Activated naive CD4-positive, alpha-beta T cell treated with anti-CD3 and anti-CD28 coated beads for 36 hours (primary cell): ENCODE data around the gene PDCL3. TPM values are rescaled to one million over a fixed set of nuclear protein-coding genes. Genes with fewer than 3 reads are reported as not detected.

Source experiments
- CTCF ChIA-PET: fragments of 350-600 bp; sonication (Branson Sonifier 250); formaldehyde crosslinking; loops from one replicate; lab custom pipeline; 2021; ENCODE audit warnings: antibody characterized with exemption; lab: Charles Lee
- DNase-seq: peaks from one replicate; pipeline ENCODE4 v3.0.0-alpha.2; 2020
- H3K27ac Mint-ChIP-seq: one replicate; pipeline ENCODE4 v1.8.0; 2021; ENCODE audit warnings: mild to moderate bottlenecking, mixed read lengths
- H3K27me3 Mint-ChIP-seq: one replicate; pipeline ENCODE4 v1.8.0; 2021; ENCODE audit warnings: low read depth, mixed read lengths
- H3K36me3 Mint-ChIP-seq: one replicate; pipeline ENCODE4 v1.8.0; 2021; ENCODE audit warnings: low read depth, mixed read lengths
- H3K4me1 Mint-ChIP-seq: one replicate; pipeline ENCODE4 v1.8.0; 2021; ENCODE audit warnings: low read depth, mixed read lengths
- H3K4me3 Mint-ChIP-seq: one replicate; pipeline ENCODE4 v1.8.0; 2021; ENCODE audit warnings: mild to moderate bottlenecking, moderate library complexity, mixed read lengths
- H3K9me3 Mint-ChIP-seq: one replicate; pipeline ENCODE4 v1.8.0; 2021; ENCODE audit warnings: mixed read lengths
- intact Hi-C: fragments of 100-400 bp; cut with micrococcal nuclease; formaldehyde crosslinking; loops from one replicate; pipeline ENCODE4 v1.15.1; 2023
- total RNA-seq, 2 experiments: library from RNA; stranded (reverse); gene quantifications; one replicate each; pipeline ENCODE4 v1.2.3, GENCODE V29; 2021

The PDCL3 gene
- total RNA-seq, 2 experiments from 2014 or later: 42.2 to 42.8 TPM

GRCh38 chr2:100599566-100599965 is 36.8 kb downstream of the PDCL3 start:
- Mint-ChIP-seq H3K9me3 (no peaks in the 10 kb centered on the region), H3K27me3 (no peaks in the 10 kb centered on the region), H3K27ac (no peak overlapping the region), H3K4me1 (peaks cover 10% of the 10 kb centered on the region), H3K4me3 (no peak overlapping the region), H3K36me3 (no peaks in the 10 kb centered on the region)
- CTCF ChIA-PET: interaction anchor here (1.8 kb wide), 1 partner anchor 10 kb away, joined by 5 read pairs; no protein-coding TSS in a partner anchor
- DNase-seq: no peak
- intact Hi-C loops: no loop called here

- intact Hi-C loops: no loop called here
- Mint-ChIP-seq H3K36me3 (no peaks in the 10 kb centered on the region), H3K4me1 (peaks cover 1% of the 10 kb centered on the region), H3K27ac (no peak overlapping the region), H3K9me3 (no peaks in the 10 kb centered on the region), H3K27me3 (no peaks in the 10 kb centered on the region), H3K4me3 (no peak overlapping the region)
- DNase-seq: no peak
- CTCF ChIA-PET: interaction anchor here (1.8 kb wide), 1 partner anchor 8 kb away, joined by 5 read pairs; no protein-coding TSS in a partner anchor
Measured at GRCh38 chr2:100601661-100602060, 38.9 kb downstream of the PDCL3 start.

GRCh38 chr2:100603414-100603813 is 40.6 kb downstream of the PDCL3 start:
- intact Hi-C loops: no loop called here
- DNase-seq: no peak
- Mint-ChIP-seq H3K4me3 (no peak overlapping the region), H3K9me3 (no peaks in the 10 kb centered on the region), H3K4me1 (peaks cover 1% of the 10 kb centered on the region), H3K36me3 (no peaks in the 10 kb centered on the region), H3K27ac (no peak overlapping the region), H3K27me3 (no peaks in the 10 kb centered on the region)
- CTCF ChIA-PET: interaction anchor here (0.6 to 1.5 kb wide), 4 partner anchors 23 to 409 kb away, joined by 3 to 4 read pairs (median 4); no protein-coding TSS in a partner anchor

GRCh38 chr2:100603948-100604633 is 41.3 kb downstream of the PDCL3 start:
- no peak for DNase-seq
- no peaks in the 10 kb centered on the region for H3K36me3 Mint-ChIP-seq
- no peaks in the 10 kb centered on the region for H3K9me3 Mint-ChIP-seq
- peaks cover 1% of the 10 kb centered on the region for H3K4me1 Mint-ChIP-seq
- no peaks in the 10 kb centered on the region for H3K27me3 Mint-ChIP-seq
- intact Hi-C loops: no loop called here
- H3K27ac Mint-ChIP-seq: no peak overlapping the region
- CTCF ChIA-PET: interaction anchor here (0.6 to 1.5 kb wide), 7 partner anchors 17 to 536 kb away, joined by 3 to 5 read pairs (median 3); no protein-coding TSS in a partner anchor
- no peak overlapping the region for H3K4me3 Mint-ChIP-seq

- intact Hi-C loops: loop anchor here (5.0 kb wide), 3 partner anchors 179 to 396 kb away; partner anchors contain the start of genes NPAS2 and RPL31
- Mint-ChIP-seq H3K27me3 (no peaks in the 10 kb centered on the region), H3K36me3 (no peaks in the 10 kb centered on the region), H3K4me3 (no peak overlapping the region), H3K27ac (no peak overlapping the region), H3K9me3 (no peaks in the 10 kb centered on the region), H3K4me1 (peaks cover 6% of the 10 kb centered on the region)
- DNase-seq: no peak
- CTCF ChIA-PET: interaction anchor here (0.6 to 2.5 kb wide), 16 partner anchors 11 to 626 kb away, joined by 3 to 10 read pairs (median 4); partner anchors contain the start of gene NPAS2
Measured at GRCh38 chr2:100606332-100606725, 43.5 kb downstream of the PDCL3 start.

GRCh38 chr2:100606726-100607343 is 44.0 kb downstream of the PDCL3 start:
- Mint-ChIP-seq H3K27ac (no peak overlapping the region), H3K4me1 (peaks cover 4% of the 10 kb centered on the region), H3K36me3 (no peaks in the 10 kb centered on the region), H3K9me3 (no peaks in the 10 kb centered on the region), H3K27me3 (no peaks in the 10 kb centered on the region), H3K4me3 (no peak overlapping the region)
- DNase-seq: peak; percentile 55
- intact Hi-C loops: loop anchor here (1.0 to 5.0 kb wide), 5 partner anchors 123 to 598 kb away; partner anchors contain the start of genes NPAS2 and RPL31
- CTCF ChIA-PET: interaction anchor here (0.6 to 3.9 kb wide), 22 partner anchors 9 to 625 kb away, joined by 3 to 41 read pairs (median 4); partner anchors contain the start of gene NPAS2

GRCh38 chr2:100610381-100610831 is 47.6 kb downstream of the PDCL3 start:
- no peak overlapping the region for H3K27ac Mint-ChIP-seq
- DNase-seq: peak; percentile 89
- peaks cover 4% of the 10 kb centered on the region for H3K4me1 Mint-ChIP-seq
- no peaks in the 10 kb centered on the region for H3K9me3 Mint-ChIP-seq
- no peaks in the 10 kb centered on the region for H3K36me3 Mint-ChIP-seq
- no peak overlapping the region for H3K4me3 Mint-ChIP-seq
- CTCF ChIA-PET: interaction anchor here (0.5 to 3.9 kb wide), 30 partner anchors 10 to 594 kb away, joined by 3 to 41 read pairs (median 4); partner anchors contain the start of gene PDCL3
- intact Hi-C loops: loop anchor here (1.0 to 2.0 kb wide), 2 partner anchors 375 to 542 kb away; no protein-coding TSS in a partner anchor
- no peaks in the 10 kb centered on the region for H3K27me3 Mint-ChIP-seq

GRCh38 chr2:100611079-100612029 is 48.6 kb downstream of the PDCL3 start:
- no peak for DNase-seq
- H3K36me3 Mint-ChIP-seq: no peaks in the 10 kb centered on the region
- intact Hi-C loops: loop anchor here (2.0 kb wide), 1 partner anchor 541 kb away; no protein-coding TSS in a partner anchor
- CTCF ChIA-PET: interaction anchor here (0.5 to 3.9 kb wide), 19 partner anchors 9 to 401 kb away, joined by 3 to 41 read pairs (median 4); no protein-coding TSS in a partner anchor
- H3K27ac Mint-ChIP-seq: no peak overlapping the region
- no peak overlapping the region for H3K4me3 Mint-ChIP-seq
- no peaks in the 10 kb centered on the region for H3K27me3 Mint-ChIP-seq
- H3K4me1 Mint-ChIP-seq: peaks cover 5% of the 10 kb centered on the region
- no peaks in the 10 kb centered on the region for H3K9me3 Mint-ChIP-seq

GRCh38 chr2:100612388-100613000 is 49.7 kb downstream of the PDCL3 start:
- Mint-ChIP-seq H3K4me3 (no peak overlapping the region), H3K9me3 (no peaks in the 10 kb centered on the region), H3K36me3 (no peaks in the 10 kb centered on the region), H3K27ac (no peak overlapping the region), H3K27me3 (no peaks in the 10 kb centered on the region), H3K4me1 (peaks cover 14% of the 10 kb centered on the region)
- intact Hi-C loops: no loop called here
- DNase-seq: no peak
- CTCF ChIA-PET: interaction anchor here (0.7 to 1.3 kb wide), 2 partner anchors 130 to 137 kb away, joined by 3 read pairs; no protein-coding TSS in a partner anchor

GRCh38 chr2:100613719-100614118 is 50.9 kb downstream of the PDCL3 start:
- intact Hi-C loops: no loop called here
- H3K36me3 Mint-ChIP-seq: no peaks in the 10 kb centered on the region
- H3K4me1 Mint-ChIP-seq: peaks cover 16% of the 10 kb centered on the region
- H3K9me3 Mint-ChIP-seq: no peaks in the 10 kb centered on the region
- no peak overlapping the region for H3K4me3 Mint-ChIP-seq
- CTCF ChIA-PET: no interaction called here
- no peak overlapping the region for H3K27ac Mint-ChIP-seq
- no peaks in the 10 kb centered on the region for H3K27me3 Mint-ChIP-seq
- DNase-seq: no peak

- CTCF ChIA-PET: no interaction called here
- no peaks in the 10 kb centered on the region for H3K27me3 Mint-ChIP-seq
- H3K27ac Mint-ChIP-seq: no peak overlapping the region
- H3K9me3 Mint-ChIP-seq: no peaks in the 10 kb centered on the region
- peaks cover 16% of the 10 kb centered on the region for H3K4me1 Mint-ChIP-seq
- intact Hi-C loops: no loop called here
- H3K36me3 Mint-ChIP-seq: no peaks in the 10 kb centered on the region
- H3K4me3 Mint-ChIP-seq: no peak overlapping the region
- DNase-seq: no peak
Measured at GRCh38 chr2:100614455-100615000, 51.7 kb downstream of the PDCL3 start.
